Ecto neural progenitor cell (in vitro differentiated cells): ENCODE data around the gene ISG15.
"Not testable (repeated sequence)": the region's sequence is repeated elsewhere in the genome, so short reads cannot be mapped to it uniquely, and the experiment has no call there.

Experiments
- DNase-seq: peaks from one replicate; pipeline ENCODE4 v3.0.0-alpha.2; 2018; ENCODE audit warnings: low spot score

ISG15 gene

DNA sequence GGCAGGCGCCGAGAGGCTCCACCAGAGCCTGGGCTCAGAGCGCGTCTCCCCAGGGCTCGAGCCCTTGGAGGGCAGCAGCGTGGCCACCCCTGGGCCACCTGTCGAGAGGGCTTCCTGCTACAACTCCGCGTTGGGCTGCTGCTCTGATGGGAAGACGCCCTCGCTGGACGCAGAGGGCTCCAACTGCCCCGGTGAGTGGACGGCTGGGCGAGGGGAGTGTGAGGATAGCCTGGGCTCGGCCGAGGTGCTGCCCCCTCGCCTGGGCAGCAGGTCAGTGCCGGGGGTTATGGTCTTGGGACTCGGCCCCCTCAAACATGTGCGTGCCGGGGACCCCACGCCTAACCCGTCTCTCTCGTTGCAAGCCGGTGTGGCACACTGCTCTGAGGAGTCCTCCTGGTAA lies 33.5 kb downstream of the ISG15 start:
- DNase-seq, result no peak

DNA sequence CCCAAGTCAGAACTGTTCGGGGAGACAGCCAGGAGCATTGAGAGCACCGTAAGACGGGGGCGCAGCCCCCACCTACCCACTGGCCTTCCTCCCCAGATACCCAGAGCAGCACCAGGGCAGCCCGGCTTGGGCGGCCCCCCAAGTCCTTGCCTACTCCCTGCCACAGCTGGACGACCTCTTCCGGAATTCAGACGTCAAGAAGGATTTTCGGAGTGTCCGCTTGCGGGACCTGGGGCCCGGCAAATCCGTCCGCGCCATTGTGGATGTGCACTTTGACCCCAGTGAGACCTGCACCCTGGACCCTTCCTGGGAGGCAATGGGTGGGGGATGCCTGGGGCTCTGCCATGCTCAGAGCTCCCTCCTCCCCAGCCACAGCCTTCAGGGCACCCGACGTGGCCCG lies 34.1 kb downstream of the ISG15 start:
- no peak for DNase-seq

DNA sequence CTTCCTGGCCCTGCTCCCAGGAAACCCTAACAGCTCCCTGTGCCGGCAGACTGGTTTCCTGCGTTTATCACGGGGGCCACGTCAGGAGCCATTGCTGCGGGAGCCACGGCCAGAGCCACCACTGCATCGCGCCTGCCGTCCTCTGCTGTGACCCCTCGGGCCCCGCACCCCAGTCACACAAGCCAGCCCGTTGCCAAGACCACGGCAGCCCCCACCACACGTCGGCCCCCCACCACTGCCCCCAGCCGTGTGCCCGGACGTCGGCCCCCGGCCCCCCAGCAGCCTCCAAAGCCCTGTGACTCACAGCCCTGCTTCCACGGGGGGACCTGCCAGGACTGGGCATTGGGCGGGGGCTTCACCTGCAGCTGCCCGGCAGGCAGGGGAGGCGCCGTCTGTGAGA lies 34.7 kb downstream of the ISG15 start:
- DNase-seq, result no peak

DNA sequence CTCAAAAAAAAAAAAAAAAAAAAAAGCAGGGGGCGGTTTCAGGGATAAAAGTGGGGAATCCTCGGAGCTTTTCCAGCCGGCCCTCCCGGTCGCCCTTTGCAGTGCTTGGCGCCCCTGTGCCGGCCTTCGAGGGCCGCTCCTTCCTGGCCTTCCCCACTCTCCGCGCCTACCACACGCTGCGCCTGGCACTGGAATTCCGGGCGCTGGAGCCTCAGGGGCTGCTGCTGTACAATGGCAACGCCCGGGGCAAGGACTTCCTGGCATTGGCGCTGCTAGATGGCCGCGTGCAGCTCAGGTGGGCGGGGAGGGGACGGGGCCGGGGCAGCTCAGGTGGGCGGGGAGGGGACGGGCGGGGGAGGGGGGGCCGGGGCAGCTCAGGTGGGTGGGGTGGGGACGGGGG lies 35.5 kb downstream of the ISG15 start:
- DNase-seq, result no peak

DNA sequence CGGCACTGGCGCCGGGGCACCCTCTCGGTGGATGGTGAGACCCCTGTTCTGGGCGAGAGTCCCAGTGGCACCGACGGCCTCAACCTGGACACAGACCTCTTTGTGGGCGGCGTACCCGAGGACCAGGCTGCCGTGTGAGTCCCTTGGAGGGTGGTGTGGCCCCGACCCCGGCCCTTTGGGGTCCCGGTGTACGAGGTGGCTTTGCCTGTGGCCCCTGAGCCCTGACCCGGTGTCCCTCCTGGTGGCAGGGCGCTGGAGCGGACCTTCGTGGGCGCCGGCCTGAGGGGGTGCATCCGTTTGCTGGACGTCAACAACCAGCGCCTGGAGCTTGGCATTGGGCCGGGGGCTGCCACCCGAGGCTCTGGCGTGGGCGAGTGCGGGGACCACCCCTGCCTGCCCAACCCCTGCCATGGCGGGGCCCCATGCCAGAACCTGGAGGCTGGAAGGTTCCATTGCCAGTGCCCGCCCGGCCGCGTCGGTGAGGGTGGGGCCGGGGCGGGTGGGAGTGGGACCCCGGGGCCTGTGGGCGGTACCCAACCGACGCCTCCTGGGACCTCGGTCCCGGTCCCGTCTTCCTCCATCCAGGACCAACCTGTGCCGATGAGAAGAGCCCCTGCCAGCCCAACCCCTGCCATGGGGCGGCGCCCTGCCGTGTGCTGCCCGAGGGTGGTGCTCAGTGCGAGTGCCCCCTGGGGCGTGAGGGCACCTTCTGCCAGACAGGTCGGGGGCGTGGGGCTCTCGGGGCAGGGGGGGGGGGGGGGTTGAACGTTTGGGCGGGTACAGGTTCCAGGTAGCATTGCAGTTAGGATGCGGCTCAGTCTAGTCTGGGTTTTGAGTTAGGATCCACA lies 36.2 kb downstream of the ISG15 start:
- DNase-seq, result no peak

DNA sequence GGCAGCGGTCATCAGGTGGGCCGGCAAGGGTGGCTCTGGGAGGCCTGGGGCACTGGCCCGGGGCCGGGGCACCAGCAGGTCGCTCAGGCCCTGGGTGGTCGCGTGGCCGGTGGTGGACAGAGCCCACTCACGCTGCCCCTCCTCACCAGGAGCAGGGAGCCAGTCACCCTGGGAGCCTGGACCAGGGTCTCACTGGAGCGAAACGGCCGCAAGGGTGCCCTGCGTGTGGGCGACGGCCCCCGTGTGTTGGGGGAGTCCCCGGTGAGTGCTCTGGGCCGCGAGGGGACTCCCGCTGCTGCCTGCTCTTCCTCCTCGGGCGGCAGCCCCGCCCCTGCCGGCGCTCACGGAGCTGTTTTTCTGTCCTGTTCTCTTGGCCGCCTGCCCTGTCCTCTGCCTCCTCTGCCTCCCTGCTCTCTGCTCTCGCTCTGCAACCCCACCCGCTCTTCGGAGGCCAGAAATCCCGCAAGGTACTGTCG lies 37.3 kb downstream of the ISG15 start:
- no peak for DNase-seq

DNA sequence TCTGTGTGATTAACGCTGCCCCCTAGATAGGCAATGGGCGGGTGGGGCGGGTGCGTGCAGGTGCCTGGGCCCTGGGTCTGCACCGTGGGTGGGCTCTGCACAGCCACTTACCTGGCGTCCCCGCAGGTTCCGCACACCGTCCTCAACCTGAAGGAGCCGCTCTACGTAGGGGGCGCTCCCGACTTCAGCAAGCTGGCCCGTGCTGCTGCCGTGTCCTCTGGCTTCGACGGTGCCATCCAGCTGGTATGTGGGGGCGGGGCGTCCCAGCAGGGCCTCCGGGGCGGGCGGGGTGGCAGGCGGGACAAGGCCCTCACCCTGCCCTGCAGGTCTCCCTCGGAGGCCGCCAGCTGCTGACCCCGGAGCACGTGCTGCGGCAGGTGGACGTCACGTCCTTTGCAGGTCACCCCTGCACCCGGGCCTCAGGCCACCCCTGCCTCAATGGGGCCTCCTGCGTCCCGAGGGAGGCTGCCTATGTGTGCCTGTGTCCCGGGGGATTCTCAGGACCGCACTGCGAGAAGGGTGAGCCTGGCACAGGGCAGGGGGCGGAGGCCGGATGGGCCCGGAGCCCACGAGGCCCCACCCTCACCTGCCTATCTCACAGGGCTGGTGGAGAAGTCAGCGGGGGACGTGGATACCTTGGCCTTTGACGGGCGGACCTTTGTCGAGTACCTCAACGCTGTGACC lies 38.0 kb downstream of the ISG15 start:
- no peak for DNase-seq

DNA sequence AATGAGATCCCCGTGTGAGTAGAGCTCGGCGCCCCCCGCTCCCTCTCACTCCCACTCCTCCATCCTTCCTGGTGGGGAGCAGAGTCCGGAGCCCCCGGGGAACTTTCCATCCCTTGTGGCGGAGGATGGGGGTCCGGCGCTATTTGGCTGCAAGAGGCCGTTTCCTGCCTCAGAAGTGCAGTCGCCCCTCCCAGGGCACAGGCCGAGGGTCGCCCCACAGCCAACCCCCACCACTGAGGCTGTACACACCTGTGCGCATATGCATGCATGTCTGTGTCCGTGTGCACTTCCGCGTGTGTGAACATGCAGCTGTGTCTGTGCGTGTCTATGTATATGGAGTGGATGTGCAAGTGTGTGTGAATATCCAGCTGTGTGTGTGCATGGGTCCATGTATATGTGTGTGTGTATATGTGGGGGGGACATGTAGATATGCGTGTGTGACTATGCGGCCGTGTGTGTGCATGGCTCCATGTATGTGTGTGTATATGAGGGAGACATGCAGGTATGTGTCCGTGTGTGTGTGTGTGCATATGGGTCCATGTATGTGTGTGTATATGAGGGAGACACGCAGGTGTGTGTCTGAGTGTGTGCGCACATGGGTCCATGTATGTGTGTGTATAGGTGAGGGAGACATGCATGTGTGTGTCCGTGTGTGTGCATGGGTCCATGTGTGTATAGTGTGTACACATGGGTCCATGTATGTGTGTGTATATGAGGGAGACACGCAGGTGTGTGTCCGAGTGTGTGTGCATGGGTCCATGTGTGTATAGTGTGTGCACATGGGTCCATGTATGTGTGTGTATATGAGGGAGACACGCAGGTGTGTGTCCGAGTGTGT lies 38.9 kb downstream of the ISG15 start:
- no peak for DNase-seq

DNA sequence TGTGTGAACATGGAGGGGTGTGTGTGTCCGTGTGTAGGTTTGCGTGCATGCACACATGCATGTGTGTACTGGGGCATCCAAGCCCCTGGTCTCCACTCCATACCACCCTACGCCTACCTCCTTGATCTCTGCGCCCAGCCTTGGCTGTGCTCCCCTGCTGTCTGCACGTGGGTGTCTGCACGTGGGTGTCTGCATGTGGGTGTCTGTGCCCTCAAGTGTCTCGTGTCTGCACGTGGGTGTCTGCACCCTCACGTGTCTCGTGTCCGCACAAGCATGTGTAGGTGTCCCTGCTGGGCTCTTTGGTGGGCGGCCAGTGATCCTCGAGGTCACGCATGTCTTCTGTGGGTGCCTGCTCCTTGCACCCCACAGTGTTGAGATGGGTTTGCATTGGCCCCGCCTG lies 39.7 kb downstream of the ISG15 start:
- DNase-seq, result no peak

DNA sequence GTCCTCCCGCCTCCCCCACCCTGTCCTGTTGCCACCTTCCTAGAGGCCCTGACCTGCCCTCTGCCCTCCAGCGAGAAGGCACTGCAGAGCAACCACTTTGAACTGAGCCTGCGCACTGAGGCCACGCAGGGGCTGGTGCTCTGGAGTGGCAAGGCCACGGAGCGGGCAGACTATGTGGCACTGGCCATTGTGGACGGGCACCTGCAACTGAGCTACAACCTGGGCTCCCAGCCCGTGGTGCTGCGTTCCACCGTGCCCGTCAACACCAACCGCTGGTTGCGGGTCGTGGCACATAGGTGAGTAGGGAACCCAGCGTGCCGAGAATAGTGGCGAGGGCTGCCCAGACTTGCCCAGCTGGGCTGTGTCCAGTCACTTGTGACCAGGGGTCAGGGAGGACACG lies 40.4 kb downstream of the ISG15 start:
- no peak for DNase-seq

DNA sequence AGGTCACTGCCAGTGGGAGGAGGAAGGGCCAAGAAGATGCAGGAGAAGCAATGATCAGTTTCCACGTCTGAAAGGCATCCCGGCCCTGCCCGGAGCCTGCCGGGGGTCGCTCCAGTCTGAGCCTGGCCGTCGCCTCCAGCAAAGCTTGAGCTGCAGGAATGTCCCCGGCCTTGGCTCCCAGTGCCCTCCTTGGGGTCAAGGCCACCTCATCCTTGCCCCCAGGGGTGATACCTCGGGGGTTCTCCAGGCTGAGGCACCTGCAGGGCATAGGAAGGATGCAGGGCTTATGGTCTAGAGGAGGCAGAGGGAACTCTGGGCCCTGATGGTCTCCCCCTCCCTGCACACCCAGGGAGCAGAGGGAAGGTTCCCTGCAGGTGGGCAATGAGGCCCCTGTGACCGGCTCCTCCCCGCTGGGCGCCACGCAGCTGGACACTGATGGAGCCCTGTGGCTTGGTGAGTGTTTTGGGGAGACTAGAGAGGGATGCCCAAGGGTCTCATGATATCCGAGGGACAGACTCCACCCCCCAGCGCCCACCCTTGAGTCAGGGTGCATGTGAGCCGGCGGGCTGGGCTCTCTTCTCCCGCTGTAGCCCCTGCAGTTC lies 40.9 kb downstream of the ISG15 start:
- no peak for DNase-seq

DNA sequence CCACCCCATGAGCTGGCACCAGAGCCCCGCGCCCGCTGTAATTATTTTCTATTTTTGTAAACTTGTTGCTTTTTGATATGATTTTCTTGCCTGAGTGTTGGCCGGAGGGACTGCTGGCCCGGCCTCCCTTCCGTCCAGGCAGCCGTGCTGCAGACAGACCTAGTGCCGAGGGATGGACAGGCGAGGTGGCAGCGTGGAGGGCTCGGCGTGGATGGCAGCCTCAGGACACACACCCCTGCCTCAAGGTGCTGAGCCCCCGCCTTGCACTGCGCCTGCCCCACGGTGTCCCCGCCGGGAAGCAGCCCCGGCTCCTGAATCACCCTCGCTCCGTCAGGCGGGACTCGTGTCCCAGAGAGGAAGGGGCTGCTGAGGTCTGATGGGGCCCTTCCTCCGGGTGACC lies 41.7 kb downstream of the ISG15 start:
- DNase-seq, result no peak

DNA sequence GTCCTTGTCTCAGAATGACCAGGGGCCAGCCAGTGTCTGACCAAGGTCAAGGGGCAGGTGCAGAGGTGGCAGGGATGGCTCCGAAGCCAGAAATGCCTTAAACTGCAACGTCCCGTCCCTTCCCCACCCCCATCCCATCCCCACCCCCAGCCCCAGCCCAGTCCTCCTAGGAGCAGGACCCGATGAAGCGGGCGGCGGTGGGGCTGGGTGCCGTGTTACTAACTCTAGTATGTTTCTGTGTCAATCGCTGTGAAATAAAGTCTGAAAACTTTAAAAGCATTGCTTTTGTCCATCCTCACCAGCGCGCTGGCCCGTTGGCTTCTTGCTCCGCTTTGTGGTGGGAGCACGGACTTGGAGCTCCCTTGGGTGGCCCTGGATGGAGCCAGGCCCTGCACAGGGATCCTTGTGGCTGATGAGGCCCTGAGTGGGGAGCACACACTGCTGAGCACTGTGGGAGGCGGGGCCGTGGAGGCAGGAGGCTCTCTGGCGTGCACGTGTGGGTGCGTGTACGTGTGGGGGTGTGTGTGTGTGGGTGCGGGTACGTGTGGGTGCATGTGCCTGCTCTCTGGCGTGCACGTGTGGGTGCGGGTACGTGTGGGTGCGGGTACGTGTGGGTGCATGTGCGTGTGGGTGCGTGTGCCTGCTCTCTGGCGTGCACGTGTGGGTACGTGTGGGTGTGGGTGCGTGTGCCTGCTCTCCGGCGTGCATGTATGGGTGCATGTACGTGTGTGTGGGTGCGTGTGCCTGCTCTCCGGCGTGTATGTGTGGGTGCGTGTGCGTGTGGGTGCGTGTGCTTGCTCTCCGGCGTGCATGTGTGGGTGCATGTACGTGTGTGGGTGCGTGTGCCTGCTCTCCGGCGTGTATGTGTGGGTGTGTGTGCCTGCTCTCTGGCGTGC lies 42.8 kb downstream of the ISG15 start:
- no peak for DNase-seq

DNA sequence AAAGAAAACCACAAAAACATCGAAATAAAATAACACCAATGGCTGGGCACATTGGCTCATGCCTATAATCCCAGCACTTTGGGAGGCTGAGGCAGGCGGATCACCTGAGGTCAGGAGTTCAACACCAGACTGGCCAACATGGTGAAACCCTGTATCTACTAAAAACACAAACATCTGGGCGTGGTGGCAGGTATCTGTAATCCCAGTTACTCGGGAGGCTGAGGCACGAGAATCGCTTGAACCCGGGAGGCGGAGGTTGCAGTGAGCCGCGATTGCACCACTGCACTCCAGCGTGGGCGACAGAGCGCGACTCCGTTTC lies 44.4 kb downstream of the ISG15 start:
- DNase-seq, result not testable (repeated sequence)

DNA sequence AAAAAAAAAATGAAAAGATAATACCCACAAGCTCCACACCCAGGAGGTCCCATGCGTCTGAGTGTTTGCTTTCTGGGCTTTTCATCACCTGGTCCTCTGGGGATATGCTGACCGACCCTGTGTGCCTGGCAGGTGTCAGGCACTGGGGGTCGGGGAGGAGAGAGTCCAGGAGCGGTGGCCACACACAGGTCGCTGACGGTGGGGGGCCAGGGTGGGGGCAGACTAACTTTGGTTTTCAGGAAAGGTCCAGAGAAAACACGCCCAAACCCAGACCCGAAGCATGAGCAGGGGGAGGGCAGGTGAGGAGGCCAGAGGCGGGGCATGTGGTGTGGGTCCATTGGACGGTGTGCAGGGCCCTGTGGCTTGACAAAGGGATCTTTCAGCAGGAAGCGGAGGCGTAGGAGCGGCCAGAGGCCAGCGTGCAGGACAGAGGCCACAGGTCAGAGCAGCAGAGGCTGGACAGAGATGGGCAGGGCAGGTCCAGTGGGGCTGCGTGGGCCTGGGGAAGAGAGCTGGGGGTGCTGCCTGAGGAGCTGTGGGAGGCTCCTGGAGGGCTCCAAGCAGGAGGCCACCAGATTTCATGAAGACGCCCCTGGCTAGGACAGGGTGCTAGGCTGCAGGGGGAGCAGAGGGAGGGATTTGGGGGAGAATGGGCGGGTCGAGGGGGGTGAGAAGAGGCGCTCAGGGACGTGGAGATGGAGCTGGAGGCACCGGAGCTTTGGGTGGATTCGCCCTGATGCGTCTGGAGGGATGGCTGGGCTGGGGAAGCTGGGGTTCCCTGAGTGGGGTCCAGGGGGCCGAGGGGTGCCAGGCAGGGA lies 45.0 kb downstream of the ISG15 start:
- peak; percentile 65 for DNase-seq

DNA sequence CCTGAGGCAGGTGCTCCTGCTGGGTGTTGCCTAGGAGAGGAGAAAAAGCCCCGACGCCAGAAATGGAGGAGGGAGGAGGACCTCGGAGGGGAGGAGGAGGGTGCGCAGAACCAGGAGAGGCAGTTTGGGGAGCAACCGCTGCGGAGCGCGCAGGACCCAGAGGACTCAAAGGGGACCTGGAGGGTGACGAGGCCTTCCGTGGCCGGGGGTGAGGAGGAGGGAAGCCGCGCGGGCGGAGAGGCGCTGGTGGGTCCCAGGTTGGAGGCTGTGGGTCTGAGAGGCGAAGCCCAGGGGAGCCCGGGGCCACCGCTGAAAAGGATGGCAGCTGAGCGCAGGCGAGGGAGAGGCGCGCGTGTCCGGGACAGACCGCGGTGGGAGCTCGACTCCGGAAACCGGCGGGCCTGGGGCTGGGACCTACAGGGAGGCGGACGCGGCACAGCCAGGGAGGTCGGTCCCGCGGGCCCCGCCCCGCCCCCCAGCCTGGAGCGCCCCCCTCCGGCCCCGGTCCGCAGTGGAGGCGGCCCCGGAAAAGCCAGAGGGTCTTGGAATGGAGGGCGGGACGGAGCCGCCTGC lies 45.7 kb downstream of the ISG15 start:
- DNase-seq, result no peak

DNA sequence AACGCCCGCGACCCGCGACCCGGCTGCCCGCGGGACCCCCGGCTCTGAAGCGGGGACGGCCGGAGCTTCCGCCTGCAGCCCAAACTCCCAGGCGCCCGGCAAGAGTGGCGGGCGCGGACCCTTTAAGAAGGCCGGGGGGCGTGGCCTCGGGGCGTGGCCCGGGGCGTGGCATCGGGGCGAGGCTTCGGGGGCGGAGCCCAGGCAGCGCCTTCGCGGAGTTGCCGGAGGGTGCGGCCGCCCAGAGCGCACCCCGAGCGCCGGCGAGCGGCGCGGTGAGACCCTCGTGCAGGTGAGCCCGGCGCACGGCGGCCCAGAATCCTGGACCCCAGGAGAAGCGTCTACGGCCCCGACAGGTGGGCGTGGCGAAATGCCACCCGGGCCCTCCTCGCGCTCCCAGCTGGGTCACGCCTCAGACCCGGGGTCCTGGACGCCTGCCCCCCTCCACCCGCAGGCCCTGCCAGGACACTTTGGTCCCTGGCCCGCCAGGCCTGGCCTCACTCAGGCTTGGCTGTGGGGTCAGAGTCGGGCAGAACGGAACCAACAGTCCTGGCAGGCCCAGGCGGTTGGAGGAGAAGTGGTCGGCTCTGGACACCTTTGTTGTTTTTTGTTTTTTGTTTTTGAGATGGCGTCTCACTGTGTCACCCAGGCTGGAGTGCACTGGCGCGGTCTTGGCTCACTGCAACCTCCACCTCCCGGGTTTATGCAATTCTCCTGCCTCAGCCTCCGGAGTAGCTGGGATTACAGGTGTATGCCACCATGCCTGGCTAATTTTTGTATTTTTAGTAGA lies 46.4 kb downstream of the ISG15 start:
- peak; percentile 94 for DNase-seq

DNA sequence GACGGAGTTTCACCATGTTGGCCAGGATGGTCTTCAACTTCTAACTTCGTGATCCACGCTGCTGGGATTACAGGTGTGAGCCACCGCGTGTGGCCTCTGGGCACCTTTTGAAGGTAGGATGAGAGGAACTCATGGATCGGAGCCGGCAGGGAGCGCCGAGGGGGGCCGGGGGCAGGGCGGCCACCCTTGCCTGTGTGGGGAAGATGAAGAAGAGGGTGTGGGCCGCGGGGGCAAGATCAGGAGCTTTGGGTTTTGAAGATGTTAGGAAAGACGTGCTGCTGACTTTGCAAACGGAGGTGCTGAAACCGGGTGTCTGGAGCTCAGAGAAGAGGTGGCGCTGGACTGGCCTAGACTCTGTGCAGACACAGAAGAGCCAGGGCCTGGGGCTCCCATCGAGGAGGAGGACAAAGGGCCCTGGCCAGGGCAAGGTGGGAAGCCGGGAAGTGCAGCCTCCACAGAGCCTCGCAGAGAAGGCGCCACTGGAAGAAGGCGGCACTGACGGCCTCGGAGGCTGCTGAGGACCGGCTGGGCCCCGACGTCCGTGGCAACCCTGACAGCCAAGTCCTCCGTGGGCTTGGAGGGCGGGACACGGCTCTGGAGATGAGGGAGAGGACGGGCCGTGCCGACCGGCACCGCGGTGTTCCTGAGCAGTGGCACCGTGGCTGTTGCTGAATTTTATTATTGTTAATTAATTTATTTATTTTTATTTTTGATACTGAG lies 47.1 kb downstream of the ISG15 start:
- no peak for DNase-seq
